Ovary (tissue), 9 donors: Measurements from ENCODE around the gene QRICH1. TPM values are rescaled to one million over a fixed set of nuclear protein-coding genes. Genes with fewer than 3 reads are reported as not detected.

ENCODE experiments used
- DNase-seq, 5 donors: peaks; one replicate each; pipeline ENCODE4 v3.0.0-alpha.2; 2019 to 2020
- H3K27ac ChIP-seq, 2 donors: fragments of 200-600 bp; one replicate each; pipeline versions ENCODE4 v1.5.1 to v1.8.0; 2019 to 2022
- H3K27me3 ChIP-seq: fragments of 200-600 bp; one replicate; pipeline ENCODE4 v1.8.0; 2022
- H3K36me3 ChIP-seq: fragments of 200-600 bp; sonication (generic); one replicate; pipeline ENCODE4 v1.5.1; 2019
- H3K4me1 ChIP-seq: one replicate; pipeline ENCODE4 v1.8.1; 2013; ENCODE audit warnings: mild to moderate bottlenecking, moderate library complexity; ENCODE audit not compliant: insufficient read depth
- H3K4me3 ChIP-seq: fragments of 200-600 bp; sonication (generic); one replicate; pipeline ENCODE4 v1.5.1; 2017
- H3K9me3 ChIP-seq, 2 donors: fragments of 200-600 bp in 1 of 2; sonication (generic) in 1 of 2; one replicate each; pipeline versions ENCODE4 v1.5.1 to v1.8.1; 2013 to 2019; ENCODE audit warnings: mild to moderate bottlenecking in 1 of 2, moderate library complexity in 1 of 2
- CTCF ChIP-seq, 3 donors: fragments of 450-650 bp in 2 of 3; fragments of 200-600 bp in 1 of 3; IDR thresholded peaks; one replicate each; pipeline versions ENCODE4 v1.5.1 to v1.8.0; 2016 to 2022; ENCODE audit warnings: antibody characterized with exemption in 3 of 3, mild to moderate bottlenecking in 1 of 3
- EP300 ChIP-seq: sonication (generic); formaldehyde crosslinking; IDR thresholded peaks from one replicate; pipeline ENCODE4 v1.6.1; 2017; ENCODE audit warnings: antibody characterized with exemption
- POLR2A ChIP-seq: fragments of 450-650 bp; IDR thresholded peaks from one replicate; pipeline ENCODE4 v1.6.1; 2017; ENCODE audit warnings: antibody characterized with exemption, mild to moderate bottlenecking, moderate library complexity
- WGBS, 3 donors: extraction: QIAGEN DNeasy Blood & Tissue Kit in 1 of 3; methylation state at CpG; one replicate each; pipeline versions ENCODE4 v1.1.5 to v1.1.7; 2013 to 2017; 5-methylcytosine and 5-hydroxymethylcytosine counted together
- intact Hi-C, 4 donors: fragments of 100-400 bp; cut with DNase I; formaldehyde crosslinking; loops; one replicate each; pipeline versions ENCODE4 v1.11.0 to v1.15.1; 2022 to 2023
- polyA plus RNA-seq, 2 donors: library from polyadenylated mRNA; stranded (reverse); fragments of 200-250 nt in 1 of 2; fragments of 350-450 nt in 1 of 2; fragmentation: Illumina TruSeq in 1 of 2; extraction: RNeasy Lipid Tissue Mini Kit (QIAGEN cat#74804) in 1 of 2; gene quantifications; one replicate each; pipeline ENCODE4 v1.2.3, GENCODE V29; 2013 to 2014
- total RNA-seq, 7 donors: library from RNA; depleted of rRNA in 2 of 7; stranded (reverse); fragments of >200 nt in 2 of 7; fragmentation: NEBNext Ultra II Directional in 3 of 7; extraction: Animal tissue kit (Norgen Biotek cat#: 25700) in 3 of 7; gene quantifications; one replicate each; pipeline versions ENCODE4 v1.1.0 to v1.2.4, GENCODE V29; 2016 to 2023
- donor health status: DM: no; HTN: no; CAD: no; lungs with moderate emphysema.
- donor health status: DM: no; HTN: no; CAD: no.
- donor health status: Bipolar disorder and iron deficiency.
- donor health status: DM: yes; HTN: yes; CAD: no.
- donor health status: DM: no; HTN: no; CAD: no.
- donor health status: DM: yes; HTN: yes; CAD: no.

QRICH1 gene
- total and polyA plus RNA-seq, 9 donors, result 46.2 to 104 (median 82.8) TPM

- Histone ChIP-seq H3K9me3 (no peaks in the 10 kb centered on the region), H3K36me3 (no peaks in the 10 kb centered on the region), H3K27ac (no peak overlapping the region), H3K4me3 (no peak overlapping the region), H3K27me3 (no peaks in the 10 kb centered on the region), H3K4me1 (no peaks in the 10 kb centered on the region)
- TF ChIP-seq EP300 (no peak), CTCF (IDR thresholded peaks at IDR 0.05) (no peak), POLR2A (no peak)
- 91 to 93% (median 93%) methylated on average over 13 of the region's 13 CpGs for WGBS, 3 donors
- intact Hi-C loops, result no loop called here
- no peak for DNase-seq
Measured at GRCh38 chr3:49076116-49076515, 17.8 kb downstream of the QRICH1 start.

- H3K27me3 ChIP-seq, result no peaks in the 10 kb centered on the region
- DNase-seq, result no peak
- intact Hi-C loops, result no loop called here
- no peak overlapping the region for H3K27ac ChIP-seq
- no peaks in the 10 kb centered on the region for H3K36me3 ChIP-seq
- no peaks in the 10 kb centered on the region for H3K9me3 ChIP-seq
- 90 to 96% (median 93%) methylated on average over 7 of the region's 7 CpGs for WGBS, 3 donors
- H3K4me3 ChIP-seq, result no peak overlapping the region
- H3K4me1 ChIP-seq, result no peaks in the 10 kb centered on the region
- TF ChIP-seq CTCF (IDR thresholded peaks at IDR 0.05) (no peak), EP300 (no peak), POLR2A (no peak)
Measured at GRCh38 chr3:49058011-49058410, 35.9 kb downstream of the QRICH1 start.

- intact Hi-C loops, result no loop called here
- Histone ChIP-seq H3K27ac (no peak overlapping the region), H3K36me3 (no peaks in the 10 kb centered on the region), H3K27me3 (no peaks in the 10 kb centered on the region), H3K4me3 (no peak overlapping the region), H3K4me1 (no peaks in the 10 kb centered on the region), H3K9me3 (no peaks in the 10 kb centered on the region)
- no peak for DNase-seq
- 91 to 96% (median 94%) methylated on average over 10 of the region's 10 CpGs for WGBS, 3 donors
- TF ChIP-seq EP300, result no peak
- TF ChIP-seq POLR2A, result no peak
- TF ChIP-seq CTCF (IDR thresholded peaks at IDR 0.05), result no peak
Measured at GRCh38 chr3:49057268-49057667, 36.6 kb downstream of the QRICH1 start.

DNA sequence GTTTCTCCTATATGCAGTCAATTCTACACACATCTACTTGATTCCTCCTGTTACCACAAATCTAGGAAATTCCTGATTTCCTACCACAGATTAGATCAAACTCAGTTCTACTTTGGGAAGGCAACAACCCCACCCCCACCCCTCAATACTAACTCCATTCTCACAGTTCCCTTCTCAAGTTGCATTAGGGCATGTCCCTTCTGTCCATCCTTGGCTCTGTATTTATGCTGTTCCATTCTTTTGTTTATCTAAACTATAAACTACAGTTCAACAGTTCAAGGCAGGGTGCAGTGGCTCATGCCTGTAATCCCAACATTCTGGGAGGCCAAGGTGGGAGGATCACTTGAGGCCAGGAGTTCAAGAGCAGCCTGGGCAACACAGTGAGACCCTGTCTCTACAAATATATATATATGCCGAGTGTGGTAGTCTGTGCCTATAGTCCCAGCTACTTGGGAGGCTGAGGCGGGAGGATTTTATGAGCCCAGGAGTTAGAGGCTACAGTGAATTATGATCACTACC, 39.5 kb downstream of the QRICH1 start:
- DNase-seq, result no peak
- no peaks in the 10 kb centered on the region for H3K9me3 ChIP-seq
- TF ChIP-seq CTCF (IDR thresholded peaks at IDR 0.05), result no peak
- TF ChIP-seq POLR2A, result no peak
- no peak for TF ChIP-seq EP300
- H3K27me3 ChIP-seq, result no peaks in the 10 kb centered on the region
- H3K27ac ChIP-seq, result no peak overlapping the region
- WGBS, 3 donors, result 95 to 96% (median 95%) methylated on average over 2 of the region's 2 CpGs
- H3K4me1 ChIP-seq, result no peaks in the 10 kb centered on the region
- intact Hi-C loops, result no loop called here
- no peaks in the 10 kb centered on the region for H3K36me3 ChIP-seq
- no peak overlapping the region for H3K4me3 ChIP-seq
